Measurements from ENCODE around the gene BANK1.
"Not testable (repeated sequence)": the region's sequence is repeated elsewhere in the genome, so short reads cannot be mapped to it uniquely, and the experiment has no call there.

Gene BANK1

GRCh38 chr4:101871962-101872676 is 81.6 kb downstream of the BANK1 start:
- no peak for DNase-seq
- TF ChIP-seq POLR2A (IDR thresholded peaks at IDR 0.05; ENCODE audit: low read length) (no peak), GATA1 (IDR thresholded peaks at IDR 0.05; ENCODE audit: low read depth, low read length) (no peak)

- no peak for DNase-seq
- TF ChIP-seq GATA1 (IDR thresholded peaks at IDR 0.05; ENCODE audit: low read depth, low read length) (no peak), POLR2A (IDR thresholded peaks at IDR 0.05; ENCODE audit: low read length) (no peak)
Measured at GRCh38 chr4:101885574-101885973, 95.0 kb downstream of the BANK1 start.

GRCh38 chr4:101886826-101887225 is 96.3 kb downstream of the BANK1 start:
- TF ChIP-seq GATA1 (IDR thresholded peaks at IDR 0.05; ENCODE audit: low read depth, low read length) (no peak), POLR2A (IDR thresholded peaks at IDR 0.05; ENCODE audit: low read length) (no peak)
- DNase-seq = no peak

GRCh38 chr4:101888472-101888871 is 97.9 kb downstream of the BANK1 start:
- no peak for TF ChIP-seq POLR2A (IDR thresholded peaks at IDR 0.05; ENCODE audit: low read length)
- TF ChIP-seq GATA1 (IDR thresholded peaks at IDR 0.05; ENCODE audit: low read depth, low read length) = no peak

GRCh38 chr4:101905527-101905926 is 115.0 kb downstream of the BANK1 start:
- not testable (repeated sequence) for DNase-seq

More at GRCh38 chr4:101888472-101888871, 97.9 kb downstream of the BANK1 start:
- no peak for DNase-seq

GRCh38 chr4:101910786-101911373 is 120.3 kb downstream of the BANK1 start:
- TF ChIP-seq GATA1 (IDR thresholded peaks at IDR 0.05; ENCODE audit: low read depth, low read length) = no peak
- TF ChIP-seq POLR2A (IDR thresholded peaks at IDR 0.05; ENCODE audit: low read length) = no peak
- no peak for DNase-seq

GRCh38 chr4:101911616-101912015 is 121.1 kb downstream of the BANK1 start:
- TF ChIP-seq POLR2A (IDR thresholded peaks at IDR 0.05; ENCODE audit: low read length) (no peak), GATA1 (IDR thresholded peaks at IDR 0.05; ENCODE audit: low read depth, low read length) (no peak)
- no peak for DNase-seq

- no peak for DNase-seq
- TF ChIP-seq GATA1 (IDR thresholded peaks at IDR 0.05; ENCODE audit: low read depth, low read length) = no peak
Measured at GRCh38 chr4:101914761-101915160, 124.2 kb downstream of the BANK1 start.

GRCh38 chr4:101919373-101919977 is 128.9 kb downstream of the BANK1 start:
- TF ChIP-seq GATA1 (IDR thresholded peaks at IDR 0.05; ENCODE audit: low read depth, low read length) (no peak), POLR2A (IDR thresholded peaks at IDR 0.05; ENCODE audit: low read length) (no peak)
- no peak for DNase-seq

GRCh38 chr4:101921370-101921769 is 130.8 kb downstream of the BANK1 start:
- no peak for DNase-seq

GRCh38 chr4:101931619-101932018 is 141.1 kb downstream of the BANK1 start:
- no peak for DNase-seq
- TF ChIP-seq GATA1 (IDR thresholded peaks at IDR 0.05; ENCODE audit: low read depth, low read length) (no peak), POLR2A (IDR thresholded peaks at IDR 0.05; ENCODE audit: low read length) (no peak)

More at GRCh38 chr4:101921370-101921769, 130.8 kb downstream of the BANK1 start:
- no peak for TF ChIP-seq GATA1 (IDR thresholded peaks at IDR 0.05; ENCODE audit: low read depth, low read length)

GRCh38 chr4:101933855-101934254 is 143.3 kb downstream of the BANK1 start:
- no peak for DNase-seq
- TF ChIP-seq GATA1 (IDR thresholded peaks at IDR 0.05; ENCODE audit: low read depth, low read length) (no peak), POLR2A (IDR thresholded peaks at IDR 0.05; ENCODE audit: low read length) (no peak)

- DNase-seq = no peak
- no peak for TF ChIP-seq POLR2A (IDR thresholded peaks at IDR 0.05; ENCODE audit: low read length)
- no peak for TF ChIP-seq GATA1 (IDR thresholded peaks at IDR 0.05; ENCODE audit: low read depth, low read length)
Measured at GRCh38 chr4:101938836-101939235, 148.3 kb downstream of the BANK1 start.

- no peak for TF ChIP-seq POLR2A (IDR thresholded peaks at IDR 0.05; ENCODE audit: low read length)
- no peak for TF ChIP-seq GATA1 (IDR thresholded peaks at IDR 0.05; ENCODE audit: low read depth, low read length)
- no peak for DNase-seq
Measured at GRCh38 chr4:101941816-101942358, 151.4 kb downstream of the BANK1 start.

GRCh38 chr4:101942891-101943290 is 152.4 kb downstream of the BANK1 start:
- no peak for TF ChIP-seq POLR2A (IDR thresholded peaks at IDR 0.05; ENCODE audit: low read length)
- no peak for TF ChIP-seq GATA1 (IDR thresholded peaks at IDR 0.05; ENCODE audit: low read depth, low read length)
- no peak for DNase-seq
